ENCODE data around the gene C10orf120. TPM values are rescaled to one million over a fixed set of nuclear protein-coding genes. Genes with fewer than 3 reads are reported as not detected.

Gene C10orf120
- total RNA-seq, 2 experiments from 2014 or later: not detected

Other genes starting within 250 kb of the C10orf120 start
- gene ARMS2, start 245.2 kb downstream of the C10orf120 start, total RNA-seq (2014; rRNA removed; shearing (Covaris generic)): not detected in 2 replicates
- not detected in 2 replicates for gene ARMS2, start 245.2 kb downstream of the C10orf120 start, total RNA-seq (2022)
- not detected in 2 replicates for gene HTRA1, start 238.3 kb downstream of the C10orf120 start, total RNA-seq (2014; rRNA removed; shearing (Covaris generic))
- gene HTRA1, start 238.3 kb downstream of the C10orf120 start, total RNA-seq (2022): not detected in 2 replicates
- gene DMBT1, start 139.1 kb downstream of the C10orf120 start, total RNA-seq (2014; rRNA removed; shearing (Covaris generic)): not detected in 2 replicates
- gene DMBT1, start 139.1 kb downstream of the C10orf120 start, total RNA-seq (2022): not detected in 2 replicates
- 1.0 and 1.8 TPM in 2 replicates for gene CUZD1, start 146.0 kb upstream of the C10orf120 start, total RNA-seq (2014; rRNA removed; shearing (Covaris generic))
- gene CUZD1, start 146.0 kb upstream of the C10orf120 start, total RNA-seq (2022): 1.1 and 1.6 TPM in 2 replicates
- 8.4 and 11.1 TPM in 2 replicates for gene FAM24B, start 179.7 kb upstream of the C10orf120 start, total RNA-seq (2014; rRNA removed; shearing (Covaris generic))
- gene FAM24B, start 179.7 kb upstream of the C10orf120 start, total RNA-seq (2022): 7.9 and 10.1 TPM in 2 replicates
- not detected in 2 replicates for gene FAM24A, start 210.8 kb upstream of the C10orf120 start, total RNA-seq (2014; rRNA removed; shearing (Covaris generic))
- gene FAM24A, start 210.8 kb upstream of the C10orf120 start, total RNA-seq (2022): not detected in 2 replicates

All from OCI-LY7 (cell line).